ENCODE data around the gene SMYD3.

SMYD3 gene

DNA sequence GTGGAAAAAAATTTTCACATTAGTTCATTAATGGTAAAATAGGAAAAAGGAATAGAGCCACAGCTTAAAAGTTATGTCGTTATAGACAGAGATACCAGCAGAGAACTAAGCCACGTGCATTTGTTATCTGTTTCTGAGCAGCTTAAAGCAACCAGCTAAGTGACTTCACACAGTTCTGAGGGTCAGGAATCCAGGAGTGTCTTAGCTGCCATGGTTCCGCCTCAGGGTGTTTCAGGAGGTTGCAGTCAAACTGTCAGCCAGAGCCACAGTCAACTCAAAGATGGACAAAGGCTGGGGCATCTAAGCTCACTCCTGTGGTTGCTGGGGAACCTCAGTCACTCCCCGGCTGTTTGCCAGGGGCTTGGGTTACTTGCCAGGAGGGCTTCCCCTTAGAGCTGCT lies 515.8 kb downstream of the SMYD3 start:
- DNase-seq = no peak
- TF ChIP-seq, protein P1, sequence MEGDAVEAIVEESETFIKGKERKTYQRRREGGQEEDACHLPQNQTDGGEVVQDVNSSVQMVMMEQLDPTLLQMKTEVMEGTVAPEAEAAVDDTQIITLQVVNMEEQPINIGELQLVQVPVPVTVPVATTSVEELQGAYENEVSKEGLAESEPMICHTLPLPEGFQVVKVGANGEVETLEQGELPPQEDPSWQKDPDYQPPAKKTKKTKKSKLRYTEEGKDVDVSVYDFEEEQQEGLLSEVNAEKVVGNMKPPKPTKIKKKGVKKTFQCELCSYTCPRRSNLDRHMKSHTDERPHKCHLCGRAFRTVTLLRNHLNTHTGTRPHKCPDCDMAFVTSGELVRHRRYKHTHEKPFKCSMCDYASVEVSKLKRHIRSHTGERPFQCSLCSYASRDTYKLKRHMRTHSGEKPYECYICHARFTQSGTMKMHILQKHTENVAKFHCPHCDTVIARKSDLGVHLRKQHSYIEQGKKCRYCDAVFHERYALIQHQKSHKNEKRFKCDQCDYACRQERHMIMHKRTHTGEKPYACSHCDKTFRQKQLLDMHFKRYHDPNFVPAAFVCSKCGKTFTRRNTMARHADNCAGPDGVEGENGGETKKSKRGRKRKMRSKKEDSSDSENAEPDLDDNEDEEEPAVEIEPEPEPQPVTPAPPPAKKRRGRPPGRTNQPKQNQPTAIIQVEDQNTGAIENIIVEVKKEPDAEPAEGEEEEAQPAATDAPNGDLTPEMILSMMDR (IDR thresholded peaks at IDR 0.05; ENCODE audit: low read depth, low read length, missing control alignments) = no peak
- Histone ChIP-seq H3K27ac (no peak overlapping the region), H3K36me3 (replicated peaks) (no peaks in the 10 kb centered on the region), H3K27me3 (replicated peaks) (no peaks in the 10 kb centered on the region), H3K4me3 (ENCODE audit: low read depth, low read length) (no peak overlapping the region)
- in situ Hi-C loops (cut with HindIII; ENCODE audit: low pct_ligation_motif_present, low sequenced_read_pairs) = no loop called here

DNA sequence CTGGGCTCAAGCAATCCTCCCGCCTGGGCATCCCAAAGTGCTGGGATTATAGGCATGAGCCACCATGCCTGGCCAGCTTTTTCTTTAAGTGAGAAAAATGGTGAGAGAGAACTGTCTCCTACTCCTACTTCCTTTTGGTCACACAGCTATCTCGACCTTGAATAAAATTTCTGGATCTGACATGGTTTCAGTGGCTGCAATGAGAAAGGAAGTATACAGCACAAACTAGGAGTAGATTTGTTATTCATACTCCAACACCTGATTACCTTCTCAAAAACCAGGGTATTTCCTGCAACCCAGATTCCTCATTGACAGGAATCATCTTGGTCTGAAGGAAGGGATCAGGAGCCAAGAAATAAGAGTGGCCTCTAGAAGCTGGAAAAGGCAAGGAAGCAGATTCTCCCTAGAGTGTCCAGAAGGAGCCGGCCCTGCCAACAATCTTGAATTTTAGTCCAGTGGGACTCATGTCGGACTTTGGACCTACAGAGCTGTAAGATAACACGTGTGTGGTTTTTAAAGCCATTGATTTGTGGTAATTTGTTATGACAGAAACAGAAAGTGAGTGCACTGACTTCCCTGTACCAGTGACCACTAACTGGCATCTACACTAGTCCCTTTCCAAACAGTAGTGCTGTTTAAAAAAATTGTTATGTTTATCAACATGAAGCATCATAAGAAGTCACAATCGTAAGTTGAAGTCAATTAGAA lies 516.6 kb downstream of the SMYD3 start:
- Histone ChIP-seq H3K4me3 (ENCODE audit: low read depth, low read length) (no peak overlapping the region), H3K27me3 (replicated peaks) (no peaks in the 10 kb centered on the region), H3K27ac (no peak overlapping the region), H3K36me3 (replicated peaks) (no peaks in the 10 kb centered on the region)
- TF ChIP-seq, protein P1 (IDR thresholded peaks at IDR 0.05; ENCODE audit: low read depth, low read length, missing control alignments) = no peak
- no peak for DNase-seq
- in situ Hi-C loops (cut with HindIII; ENCODE audit: low pct_ligation_motif_present, low sequenced_read_pairs) = no loop called here

DNA sequence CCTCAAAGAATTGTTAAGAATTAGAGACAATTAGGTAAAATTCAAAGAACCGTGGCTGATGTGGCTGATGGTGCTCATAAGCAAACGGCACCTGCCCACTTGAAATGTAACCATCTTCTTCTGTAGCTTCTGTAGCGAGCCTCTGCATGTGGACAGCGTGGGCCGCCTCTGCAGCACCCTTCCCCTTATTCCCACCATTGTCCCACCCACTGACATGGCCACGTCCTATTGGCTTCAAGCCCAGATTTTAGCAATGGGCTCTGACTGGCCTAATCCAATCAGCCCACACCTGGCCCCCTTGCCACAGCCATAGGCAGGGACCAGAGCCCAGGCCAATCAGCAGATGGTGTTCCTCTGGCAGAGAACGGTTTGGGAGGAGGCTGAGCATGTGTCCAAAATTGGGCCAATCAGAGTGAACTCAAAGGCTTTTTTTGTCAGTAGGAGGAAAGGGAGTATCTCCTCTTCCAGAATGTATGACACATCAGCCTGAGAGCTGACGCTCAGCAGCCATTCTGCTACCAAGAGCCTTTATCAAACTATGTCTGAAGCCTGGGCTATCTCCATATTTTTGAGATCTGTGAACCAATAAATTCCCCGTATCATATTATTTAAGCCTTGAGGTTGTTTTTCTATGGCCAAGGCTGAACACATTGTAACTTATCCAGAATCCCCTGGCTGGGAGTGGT lies 518.5 kb downstream of the SMYD3 start:
- TF ChIP-seq, protein P1 (IDR thresholded peaks at IDR 0.05; ENCODE audit: low read depth, low read length, missing control alignments) = no peak
- H3K27ac ChIP-seq = no peak overlapping the region
- H3K36me3 ChIP-seq (replicated peaks) = no peaks in the 10 kb centered on the region
- H3K27me3 ChIP-seq (replicated peaks) = no peaks in the 10 kb centered on the region
- in situ Hi-C loops (cut with HindIII; ENCODE audit: low pct_ligation_motif_present, low sequenced_read_pairs) = no loop called here
- H3K4me3 ChIP-seq (ENCODE audit: low read depth, low read length) = no peak overlapping the region
- DNase-seq = no peak

DNA sequence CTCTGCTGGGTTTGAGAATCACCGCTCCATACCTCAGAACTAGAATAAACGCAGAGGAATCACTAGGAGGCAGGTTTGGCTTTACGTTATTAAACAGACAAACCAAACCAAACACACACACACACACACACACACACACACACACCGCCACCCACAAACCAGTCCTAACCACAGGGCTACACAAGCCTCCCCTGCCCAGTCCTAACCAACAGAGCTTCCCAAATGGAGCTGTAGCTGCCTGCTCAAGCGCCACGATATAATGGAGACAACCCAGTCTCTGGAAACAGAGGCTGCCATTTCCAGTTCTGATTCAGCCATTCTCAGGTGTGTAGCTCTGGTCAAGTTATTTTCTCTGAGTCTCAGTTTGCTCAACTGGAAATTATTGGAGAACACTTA lies 519.1 kb downstream of the SMYD3 start:
- Histone ChIP-seq H3K36me3 (replicated peaks) (no peaks in the 10 kb centered on the region), H3K27ac (no peak overlapping the region), H3K4me3 (ENCODE audit: low read depth, low read length) (no peak overlapping the region), H3K27me3 (replicated peaks) (no peaks in the 10 kb centered on the region)
- no peak for DNase-seq
- TF ChIP-seq, protein P1 (IDR thresholded peaks at IDR 0.05; ENCODE audit: low read depth, low read length, missing control alignments) = no peak
- in situ Hi-C loops (cut with HindIII; ENCODE audit: low pct_ligation_motif_present, low sequenced_read_pairs) = no loop called here

DNA sequence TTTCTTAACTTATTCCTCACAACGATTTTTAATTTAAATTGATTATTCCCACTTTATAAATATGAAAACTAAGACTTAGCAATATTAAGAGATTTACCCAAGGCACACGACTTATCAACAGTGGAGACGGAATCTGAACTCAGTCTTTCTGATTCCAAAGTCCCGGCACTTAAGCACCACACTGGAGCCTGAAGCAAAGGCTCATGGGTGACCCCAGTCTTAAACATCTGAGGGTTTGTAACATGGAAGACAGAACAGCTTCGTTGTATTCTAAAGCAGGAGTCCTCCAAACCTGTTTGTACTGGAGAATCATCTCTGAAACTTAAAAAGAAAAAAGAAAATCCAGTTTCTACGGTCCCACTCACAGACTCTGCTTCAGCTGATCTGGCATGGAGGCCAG lies 519.5 kb downstream of the SMYD3 start:
- Histone ChIP-seq H3K27me3 (replicated peaks) (no peaks in the 10 kb centered on the region), H3K27ac (peak overlapping the region; percentile 71), H3K36me3 (replicated peaks) (no peaks in the 10 kb centered on the region), H3K4me3 (ENCODE audit: low read depth, low read length) (no peak overlapping the region)
- in situ Hi-C loops (cut with HindIII; ENCODE audit: low pct_ligation_motif_present, low sequenced_read_pairs) = no loop called here
- TF ChIP-seq, protein P1 (IDR thresholded peaks at IDR 0.05; ENCODE audit: low read depth, low read length, missing control alignments) = no peak
- DNase-seq = no peak
